GM19438 (cell line): Measurements from ENCODE around the gene FAM240A.
A peak's percentile ranks its signal among the peaks of the same experiment; 100 is the strongest.

Source experiments
- ATAC-seq: cut with Tn5 transposase; IDR thresholded peaks from one replicate; pipeline ENCODE4 v1.9.1; 2021; ENCODE audit warnings: low read depth; ENCODE audit not compliant: unreplicated experiment

The FAM240A gene

DNA sequence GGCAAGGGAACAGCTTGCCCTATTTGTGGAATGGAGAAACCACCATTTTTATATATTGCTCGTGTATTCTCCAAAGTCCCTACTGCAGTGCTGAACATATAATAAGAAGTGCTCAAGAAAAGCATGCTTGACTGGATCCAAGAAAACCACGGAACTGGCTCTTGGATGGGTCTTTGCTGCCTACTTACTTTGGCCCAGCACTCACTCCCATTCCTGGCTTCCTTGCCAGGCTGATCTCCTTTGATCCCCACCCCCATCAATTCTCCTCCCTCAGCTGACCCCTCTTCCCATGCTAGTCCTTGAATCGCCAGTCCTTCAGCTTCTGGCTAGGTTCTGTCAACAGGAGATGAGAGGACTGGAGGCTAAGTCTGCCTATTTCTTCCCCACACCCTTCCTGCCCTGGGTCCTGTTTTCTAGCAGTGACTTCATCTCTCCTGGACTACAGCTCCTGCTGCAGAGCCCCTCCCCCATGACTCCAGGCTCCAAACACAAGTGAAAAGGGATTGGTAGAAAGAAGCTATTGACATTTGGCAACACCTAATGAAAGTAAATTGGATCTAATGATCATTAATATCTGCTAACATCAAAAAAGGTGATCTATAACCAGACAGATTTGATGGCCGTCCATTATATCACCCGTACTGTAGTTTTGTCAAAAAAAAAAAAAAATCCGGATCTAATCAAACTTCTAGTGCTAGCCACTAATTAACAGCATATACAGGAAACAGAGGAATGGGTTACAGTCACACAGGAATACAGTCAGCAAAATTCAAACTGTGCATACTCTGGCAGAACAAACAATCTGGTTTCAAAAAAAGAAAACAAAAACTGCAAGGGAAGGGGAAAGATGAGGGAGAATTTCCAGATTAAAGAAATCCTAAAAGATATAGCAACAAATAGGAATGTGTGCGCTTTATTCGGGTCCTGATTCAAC lies 7.8 kb downstream of the FAM240A start:
- ATAC-seq: no peak

DNA sequence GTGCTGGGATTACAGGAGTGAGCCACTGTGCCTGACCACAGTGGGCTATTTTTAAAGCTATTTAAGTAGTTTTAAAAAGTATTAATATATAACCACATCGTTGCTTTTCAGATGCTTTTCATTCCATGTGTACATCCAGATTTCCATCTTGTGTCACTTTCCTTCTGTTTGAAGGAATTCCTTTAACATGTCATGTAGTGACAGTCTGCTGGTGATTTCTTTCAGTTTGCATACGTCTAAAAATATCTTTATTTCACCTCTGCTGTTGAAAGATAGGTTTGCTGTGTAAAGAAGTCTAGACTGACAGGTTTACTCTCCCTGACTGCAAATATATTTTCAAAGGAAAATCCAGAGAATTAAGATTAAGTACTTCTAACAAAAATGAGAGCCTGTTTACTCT lies 12.2 kb downstream of the FAM240A start:
- no peak for ATAC-seq

DNA sequence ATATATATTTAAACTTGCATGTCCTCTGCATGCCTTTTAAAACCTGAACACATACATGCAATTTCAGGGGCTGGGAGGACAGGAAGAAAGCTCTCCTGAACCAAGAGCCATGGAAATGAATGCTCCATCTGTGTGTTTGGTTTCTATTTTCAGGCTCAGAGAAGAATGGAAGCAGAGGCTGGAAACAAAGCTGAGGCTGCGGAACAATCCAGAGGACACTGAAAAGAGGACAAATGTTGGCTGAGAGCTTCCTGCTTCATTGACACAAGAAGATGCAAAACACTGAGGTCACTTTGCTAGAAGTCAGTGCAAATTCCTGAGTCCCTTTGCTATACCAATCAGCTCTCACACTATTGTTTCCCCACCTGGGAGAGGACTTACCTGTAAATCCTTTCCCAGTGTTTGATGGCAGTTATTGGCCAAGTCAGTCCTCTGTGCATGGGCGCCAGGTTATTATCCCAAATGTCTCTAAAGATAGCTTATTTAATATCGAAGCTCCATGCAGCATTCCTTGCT lies 12.7 kb downstream of the FAM240A start:
- no peak for ATAC-seq

DNA sequence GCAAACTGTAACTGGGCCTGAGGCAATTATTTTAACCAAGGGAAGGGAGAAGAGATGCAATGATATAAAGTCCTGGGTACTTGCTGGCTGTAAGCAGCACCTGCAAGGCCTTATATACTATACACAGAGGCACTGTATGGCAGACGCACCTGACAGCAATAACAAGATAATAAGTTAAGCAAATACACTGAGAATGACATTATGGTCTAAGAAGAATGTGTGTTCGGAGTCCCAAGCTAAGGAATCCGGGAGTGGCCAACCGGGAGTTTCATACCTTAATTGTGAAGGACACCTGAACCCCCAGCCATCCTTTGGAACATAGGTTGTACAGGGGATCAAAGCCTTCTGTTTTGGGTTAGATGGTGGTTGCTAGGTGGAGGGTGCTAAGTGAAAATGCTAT lies 13.7 kb downstream of the FAM240A start:
- no peak for ATAC-seq

DNA sequence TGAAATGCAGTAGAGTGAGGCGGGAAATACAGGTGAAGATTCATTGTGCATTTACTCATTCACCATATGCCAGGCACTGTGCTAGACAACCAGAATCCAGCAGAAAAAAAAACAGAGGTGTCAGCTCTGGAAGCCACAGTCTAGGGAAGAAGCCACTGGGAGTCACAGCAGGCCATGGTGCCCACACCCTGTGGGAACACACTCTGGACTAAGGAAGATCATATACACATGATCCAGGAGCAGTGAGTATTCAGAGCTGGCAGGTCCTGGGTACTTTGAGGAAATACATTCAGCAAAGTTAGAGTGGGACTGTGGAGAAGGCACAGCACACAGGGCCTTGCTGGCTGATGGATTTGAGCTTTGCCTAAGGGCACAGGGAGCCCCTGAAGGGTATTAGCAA lies 14.8 kb downstream of the FAM240A start:
- no peak for ATAC-seq

DNA sequence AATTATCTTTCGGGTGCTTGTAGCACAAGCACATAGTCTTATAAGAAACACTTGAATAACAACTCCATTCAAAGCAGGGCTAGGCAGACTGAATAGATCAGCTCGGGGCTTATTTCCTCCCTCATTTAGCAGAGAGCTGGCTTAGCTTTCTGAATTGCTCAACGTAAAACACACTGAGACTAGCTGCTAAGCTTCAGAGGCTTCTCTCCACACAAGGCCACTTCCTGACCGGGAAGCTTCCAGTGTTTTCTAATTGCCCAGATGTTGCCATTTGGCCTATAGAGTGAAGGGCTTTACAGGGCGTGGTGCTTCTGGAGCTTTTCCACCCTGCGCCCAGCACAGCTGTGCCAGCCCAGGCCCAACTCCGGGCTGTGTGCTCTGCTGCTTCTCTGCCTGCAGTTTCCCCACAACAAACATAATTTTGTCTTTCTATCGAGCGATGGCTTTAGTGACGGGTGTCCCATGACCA lies 16.6 kb downstream of the FAM240A start:
- no peak for ATAC-seq

DNA sequence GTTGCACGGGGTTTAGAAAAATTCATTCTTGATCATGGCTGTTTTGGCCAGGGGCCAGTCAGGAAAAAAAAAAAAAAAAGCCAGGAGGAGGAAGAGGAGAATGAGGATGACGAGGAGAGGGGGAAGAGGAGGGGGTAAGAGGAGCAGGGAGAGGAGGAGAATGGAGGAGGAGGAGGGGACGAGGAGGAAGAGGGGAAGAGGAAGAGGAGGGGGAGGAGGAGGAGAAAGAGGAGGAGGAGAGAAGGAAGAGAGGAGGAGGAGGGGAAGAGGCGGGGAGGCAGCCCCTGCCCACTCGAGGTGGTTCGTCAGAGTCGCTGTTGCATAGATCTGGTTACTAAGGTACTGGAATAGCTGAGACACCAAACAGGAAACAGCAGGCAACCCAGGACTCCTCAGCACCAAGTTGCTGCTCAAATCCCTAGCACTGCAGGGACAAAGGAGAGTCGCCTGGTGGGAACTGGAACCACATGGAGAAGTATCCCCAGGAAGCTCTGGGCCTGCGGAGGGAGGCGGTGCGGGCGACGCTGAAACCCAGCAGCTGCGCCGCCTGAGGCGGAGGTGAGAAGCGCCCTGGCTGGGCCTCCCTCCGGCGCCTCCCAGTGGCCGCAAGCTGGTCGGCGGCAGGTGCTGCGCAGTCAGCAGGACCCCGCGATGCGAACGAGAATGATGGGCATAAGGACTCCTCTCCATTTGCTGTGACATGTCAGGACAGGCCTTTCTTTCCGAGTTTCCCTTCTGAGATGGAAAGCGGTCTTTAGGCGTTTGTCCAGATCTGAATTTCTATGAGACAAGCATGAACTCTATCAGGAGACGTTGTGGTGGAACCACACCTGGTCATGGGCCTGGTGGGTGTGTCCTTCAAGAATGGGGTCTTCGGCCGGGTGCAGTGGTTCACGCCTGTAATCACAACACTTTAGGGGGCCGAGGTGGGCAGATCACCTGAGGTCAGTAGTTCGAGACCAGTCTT lies 17.5 kb downstream of the FAM240A start:
- peak; percentile 94 for ATAC-seq

DNA sequence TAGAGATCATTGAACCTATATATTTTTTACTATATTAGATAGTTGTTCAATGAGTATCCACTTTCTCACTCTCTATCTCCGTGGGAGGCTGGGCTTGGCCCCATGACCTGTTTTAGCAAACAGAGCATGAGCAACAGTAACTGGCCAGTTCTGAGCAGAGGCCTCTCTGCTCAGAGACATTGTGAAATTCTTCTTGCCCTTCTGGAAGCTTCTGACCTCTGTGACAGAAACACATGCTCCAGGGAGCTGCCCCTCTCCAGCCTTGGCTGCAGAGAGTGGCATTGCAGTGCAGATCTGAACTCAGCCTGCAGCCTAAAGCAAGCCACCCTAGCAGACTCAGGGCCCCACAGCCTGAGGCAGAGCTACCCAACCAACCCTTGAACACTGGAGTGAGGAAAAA lies 20.5 kb downstream of the FAM240A start:
- ATAC-seq: no peak

DNA sequence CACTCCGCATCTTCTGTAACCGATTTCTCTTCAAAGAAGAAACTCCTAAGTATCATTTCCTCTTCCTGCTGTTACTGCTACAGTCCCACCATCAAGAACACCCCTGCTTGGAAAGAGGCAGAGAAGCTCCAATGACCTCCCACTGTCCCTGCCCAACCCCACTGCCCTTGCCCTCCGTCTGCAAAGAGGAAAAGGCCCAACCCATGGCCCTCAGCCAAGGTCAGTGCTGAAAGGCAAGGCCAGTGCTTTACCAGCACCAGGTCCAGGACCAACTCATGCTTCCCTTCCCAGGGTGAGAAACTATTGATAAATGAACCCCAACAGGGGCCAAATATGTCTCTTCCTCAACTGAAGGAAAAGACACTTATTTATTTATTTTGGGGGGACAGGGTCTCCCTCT lies 22.5 kb downstream of the FAM240A start:
- ATAC-seq: no peak

DNA sequence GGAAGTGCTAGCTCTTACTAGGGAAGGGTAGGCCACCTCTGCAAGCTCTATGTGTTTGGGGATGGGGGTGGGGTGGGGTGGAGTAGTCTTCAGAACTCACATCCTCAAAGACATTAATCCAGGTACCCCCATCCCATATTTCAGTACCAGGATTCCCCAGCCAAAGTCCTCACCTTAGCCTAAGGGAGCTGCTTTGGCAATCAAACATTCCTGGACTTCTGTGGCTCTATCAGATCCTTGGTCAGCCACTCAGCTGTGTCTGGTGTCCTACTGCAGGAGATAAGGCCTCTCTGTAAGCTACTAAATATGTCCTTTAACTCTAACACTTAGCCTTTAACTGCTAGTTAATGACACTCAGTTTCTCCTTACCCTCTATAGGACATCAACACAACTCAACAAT lies 26.9 kb downstream of the FAM240A start:
- no peak for ATAC-seq

DNA sequence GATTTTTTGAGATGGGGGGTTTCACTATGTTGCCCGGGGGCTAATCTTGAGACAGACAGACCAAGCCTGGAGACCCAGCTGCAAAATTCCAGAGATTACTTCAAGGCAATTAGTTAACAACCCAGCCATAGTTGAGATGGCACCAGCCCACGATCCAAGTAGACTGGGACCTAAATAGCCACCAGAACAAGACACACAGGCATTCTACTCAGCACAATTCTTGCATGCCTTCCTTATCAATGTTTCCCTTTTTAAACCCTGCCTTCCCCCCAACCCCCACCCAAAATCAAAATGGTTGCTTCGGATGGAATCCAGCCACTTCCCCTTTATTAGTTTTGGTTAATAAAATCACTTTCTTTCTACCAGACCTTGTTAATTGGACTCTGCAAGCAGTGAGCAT lies 28.6 kb downstream of the FAM240A start:
- no peak for ATAC-seq

DNA sequence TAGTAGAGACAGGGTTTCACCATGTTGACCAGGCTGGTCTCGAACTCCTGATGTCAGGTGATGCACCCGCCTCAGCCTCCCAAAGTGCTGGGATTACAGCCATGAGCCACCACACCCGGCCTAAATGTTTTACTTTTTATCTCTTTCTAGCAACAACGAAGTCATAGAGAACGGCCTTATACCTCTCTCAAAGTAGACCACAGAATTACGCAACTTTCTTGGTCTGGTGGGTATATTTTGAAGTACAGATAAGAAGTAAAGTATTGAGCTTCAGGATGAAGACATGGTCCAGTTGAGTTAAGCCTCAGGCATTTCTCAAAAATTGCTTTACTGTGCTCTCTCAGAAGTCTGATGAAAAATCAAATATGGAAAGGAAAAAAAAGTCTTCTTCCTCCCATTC lies 30.6 kb downstream of the FAM240A start:
- ATAC-seq: no peak

DNA sequence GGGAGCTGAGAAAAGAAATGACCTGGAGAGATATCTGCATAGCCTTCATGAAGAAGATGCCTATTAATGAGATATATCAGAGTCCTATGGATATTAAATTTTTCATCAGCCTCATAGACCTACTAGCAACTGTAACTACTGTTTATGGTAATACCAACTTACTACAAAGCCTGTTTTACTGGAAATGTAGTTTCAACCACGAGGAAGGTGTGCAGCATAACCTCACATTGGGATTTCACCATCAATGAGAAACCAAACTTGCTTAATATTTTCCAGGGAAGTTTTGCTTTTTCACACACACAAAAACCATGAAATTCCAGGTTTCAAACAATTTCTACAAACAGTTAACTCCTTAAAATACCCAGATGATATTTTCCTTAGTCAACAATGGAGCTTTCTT lies 31.4 kb downstream of the FAM240A start:
- ATAC-seq: no peak

DNA sequence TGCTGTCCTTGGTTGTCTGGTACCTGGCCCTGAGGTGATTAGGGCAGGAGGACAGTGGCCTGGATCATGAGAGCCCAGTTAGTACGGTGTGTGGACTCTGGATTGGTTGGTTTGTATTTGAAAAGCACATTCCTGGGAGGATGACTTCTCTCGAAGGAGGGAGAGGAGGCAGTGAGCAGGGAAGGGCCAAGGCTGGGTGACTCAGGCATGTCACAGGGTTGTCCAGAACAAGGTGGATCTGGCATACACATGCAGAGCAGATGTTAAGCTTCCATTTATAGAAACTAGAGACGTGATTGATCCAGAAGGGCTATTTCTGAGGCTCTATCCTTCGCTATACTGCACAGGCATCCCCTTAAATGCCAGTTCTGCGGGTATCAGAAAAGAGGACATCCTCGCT lies 34.4 kb downstream of the FAM240A start:
- ATAC-seq: no peak

DNA sequence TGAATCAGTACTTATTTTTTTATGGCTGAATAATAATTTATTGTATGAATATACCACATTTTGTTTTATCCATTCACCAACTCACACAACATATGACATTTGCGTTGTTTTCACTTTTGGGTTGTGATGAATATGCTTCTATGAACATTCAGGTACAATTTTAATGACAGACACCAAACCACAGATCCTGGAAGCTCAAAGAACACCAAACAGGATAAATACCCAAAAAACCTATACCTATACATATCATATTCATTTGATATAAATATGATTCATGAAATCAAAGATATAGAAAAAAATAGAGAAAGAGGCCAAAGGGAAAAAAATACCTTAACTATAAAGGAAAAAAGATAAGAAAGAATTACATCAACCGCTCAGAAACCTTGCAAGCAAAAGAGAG lies 35.8 kb downstream of the FAM240A start:
- no peak for ATAC-seq

DNA sequence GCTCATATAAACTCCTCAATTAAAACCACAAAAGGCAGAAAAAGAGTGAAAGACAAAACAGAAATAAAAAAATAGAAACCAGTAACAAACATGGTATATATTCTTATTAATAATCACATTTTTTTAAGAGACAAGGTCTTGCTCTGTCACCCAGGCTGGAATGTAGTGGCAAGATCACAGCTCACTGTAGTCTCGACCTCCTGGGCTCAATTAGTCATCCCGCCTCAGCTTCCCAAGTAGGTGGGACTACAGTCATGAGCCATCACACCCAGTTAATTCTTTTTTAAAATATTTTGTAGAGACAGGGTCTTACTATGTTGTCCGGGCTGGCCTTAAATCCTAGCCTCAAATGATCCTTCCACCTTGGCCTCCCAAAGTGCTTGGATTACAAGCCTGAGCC lies 37.1 kb downstream of the FAM240A start:
- no peak for ATAC-seq

DNA sequence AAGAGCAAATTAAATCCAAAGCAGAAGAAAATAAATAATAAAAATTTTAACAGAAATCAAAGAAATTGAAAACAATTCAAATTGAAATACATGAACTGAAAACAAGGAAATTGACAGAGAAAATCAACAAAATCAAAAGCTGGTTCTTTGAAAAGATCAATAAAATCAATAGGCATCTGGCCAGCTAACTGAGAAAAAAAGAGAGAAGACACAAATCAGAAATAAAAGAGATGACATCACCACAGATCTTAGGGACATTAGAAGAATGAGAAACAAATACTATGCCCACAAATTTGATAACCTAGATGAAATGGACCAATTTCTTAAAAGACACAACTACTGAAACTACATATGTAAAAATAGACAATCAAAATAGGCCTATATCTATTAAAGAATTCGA lies 38.8 kb downstream of the FAM240A start:
- no peak for ATAC-seq

DNA sequence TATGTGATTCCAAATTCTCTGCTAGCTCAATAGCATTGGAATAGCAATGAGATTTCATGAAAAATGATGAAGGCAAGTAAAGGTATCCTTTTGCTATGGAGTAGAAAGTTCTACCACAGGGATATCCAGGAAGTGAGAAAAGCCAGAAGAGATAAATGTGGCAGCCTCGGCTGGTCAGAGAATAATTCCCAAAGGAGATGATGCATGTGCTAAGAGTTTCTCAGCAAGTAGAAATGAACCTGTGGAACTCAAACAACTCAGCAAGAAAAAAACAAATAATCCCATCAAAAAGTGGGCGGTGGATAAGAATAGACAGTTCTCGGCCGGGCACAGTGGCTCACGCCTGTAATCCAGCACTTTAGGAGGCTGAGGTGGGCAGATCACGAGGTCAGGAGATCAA lies 42.9 kb downstream of the FAM240A start:
- no peak for ATAC-seq

DNA sequence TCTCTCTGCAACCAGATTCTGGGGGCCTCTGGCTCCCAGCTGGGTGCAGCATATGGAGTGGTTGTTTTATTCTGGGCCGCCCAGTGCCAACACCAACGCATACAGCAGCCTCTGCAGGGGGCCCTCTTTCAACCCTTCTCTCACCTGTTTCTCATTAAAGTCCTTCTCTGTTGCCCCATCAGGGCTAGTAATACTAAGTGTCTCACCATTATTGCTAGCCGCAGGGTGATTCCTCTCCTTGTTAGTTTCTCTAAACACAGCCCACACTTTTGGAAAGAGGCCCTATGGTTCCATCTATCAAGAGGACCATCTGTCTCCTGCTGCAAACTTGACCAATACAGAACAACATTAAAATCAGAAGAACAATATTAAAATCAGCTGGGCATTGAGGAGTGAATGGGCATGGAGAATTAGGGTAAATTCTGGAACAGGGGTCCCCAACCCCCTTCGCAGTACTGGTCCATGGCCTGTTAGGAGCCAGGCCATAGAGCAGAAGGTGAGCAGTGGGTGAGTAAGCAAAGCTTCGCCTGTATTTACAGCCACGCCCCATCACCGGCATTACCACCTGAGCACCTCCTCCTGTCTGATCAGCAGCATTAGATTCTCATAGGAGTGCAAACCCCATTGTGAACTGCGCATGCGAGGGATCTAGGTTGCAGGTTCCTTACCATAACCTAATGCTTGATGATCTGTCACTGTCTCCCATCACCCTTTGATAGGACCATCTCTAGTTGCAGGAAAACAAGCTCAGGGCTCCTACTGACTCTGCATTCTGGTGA lies 44.6 kb downstream of the FAM240A start:
- ATAC-seq: no peak

DNA sequence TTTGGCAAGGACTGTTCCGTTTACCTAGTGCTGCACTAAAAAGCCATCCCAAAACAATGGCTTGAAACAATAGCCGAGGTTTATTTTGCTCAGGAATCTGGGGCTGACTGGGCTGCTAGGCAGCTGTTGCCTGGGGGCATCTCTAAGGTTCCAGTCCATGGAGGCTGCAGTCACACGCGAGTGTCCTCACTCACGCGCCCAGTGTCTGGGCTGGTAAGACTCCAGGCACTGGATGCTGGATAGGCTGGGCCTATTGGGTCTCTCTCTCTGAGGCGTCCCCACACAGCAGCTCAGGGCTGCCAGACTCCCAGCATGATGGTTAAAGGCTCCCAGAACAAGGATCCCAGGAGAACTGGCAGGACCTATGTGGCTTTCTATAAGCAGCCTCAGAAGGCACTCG lies 47.0 kb downstream of the FAM240A start:
- no peak for ATAC-seq
